ENCODE results near the gene FUOM. TPM values are rescaled to one million over a fixed set of nuclear protein-coding genes. Genes with fewer than 3 reads are reported as not detected.

FUOM gene
- total RNA-seq, 1 experiment from 2014 or later, result 41.8 TPM

GRCh38 chr10:133362846-133363245 is 5.0 kb upstream of the FUOM start:
- no peaks in the 10 kb centered on the region for H3K79me1 ChIP-seq (ENCODE audit: insufficient read depth, low read depth, low read length, poor library complexity, severe bottlenecking)
- H3K4me1 Mint-ChIP-seq, result peaks cover 0 to 2% of the 10 kb centered on the region in 2 experiments; a peak in 1 of 4 replicates
- no peak overlapping the region for H2BK5ac ChIP-seq (ENCODE audit: insufficient read length, low read length)
- no peak overlapping the region for H2BK120ac ChIP-seq (ENCODE audit: low read depth, low read length, poor library complexity, severe bottlenecking)
- H2AFZ ChIP-seq (ENCODE audit: low read length), result no peak overlapping the region
- no peaks in the 10 kb centered on the region for H3K79me2 ChIP-seq (ENCODE audit: insufficient read depth, low read length)
- H3K4me2 ChIP-seq (ENCODE audit: insufficient read depth, insufficient read length, low read length), result no peak overlapping the region
- no peaks in the 10 kb centered on the region; the same call in 1 of the 2 replicates for H3K27me3 ChIP-seq (ENCODE audit: insufficient read depth, low read length)
- H3K9ac ChIP-seq (ENCODE audit: extremely low read depth, insufficient read length, low read length), result no peak overlapping the region
- H2BK12ac ChIP-seq (ENCODE audit: insufficient read length, low read depth, low read length), result no peak overlapping the region
- H3K27me3 Mint-ChIP-seq (ENCODE audit: low read depth), result peaks cover 24% of the 10 kb centered on the region
- no peak overlapping the region for H2BK20ac ChIP-seq (ENCODE audit: low read depth, low read length, poor library complexity, severe bottlenecking)
- H3T11ph ChIP-seq (ENCODE audit: low read length), result no peak overlapping the region
- no peak overlapping the region for H3K56ac ChIP-seq (ENCODE audit: insufficient read length, low read depth, low read length)
- H3K4me1 ChIP-seq (ENCODE audit: insufficient read depth, low read length), result no peaks in the 10 kb centered on the region
- H3K4me3 Mint-ChIP-seq, result no peak overlapping the region
- no peaks in the 10 kb centered on the region for H4K20me1 ChIP-seq (ENCODE audit: control insufficient read depth, insufficient read depth, insufficient read length)
- peak overlapping the region in 1 of 3 experiments; percentile 27; a peak in 1 of 7 replicates for H3K27ac Mint-ChIP-seq
- no peak overlapping the region for H4K8ac ChIP-seq (replicated peaks; ENCODE audit: insufficient read length, low read depth, low read length)
- no peak overlapping the region for H3K27ac ChIP-seq (ENCODE audit: insufficient read length, low read depth, low read length)
- H4K5ac ChIP-seq (ENCODE audit: insufficient read length, low read depth, low read length), result no peak overlapping the region
- H2AK5ac ChIP-seq (ENCODE audit: insufficient read length, low read length), result no peak overlapping the region
- H3K36me3 Mint-ChIP-seq (ENCODE audit: insufficient read depth in 1 of 3, low read depth in 3 of 3), result peaks cover 27 to 51% (median 47%) of the 10 kb centered on the region in 3 experiments; a peak in 6 of 7 replicates
- DNase-seq, result no peak
- H3K18ac ChIP-seq (ENCODE audit: insufficient read length, low read depth, low read length), result no peak overlapping the region
- no peak overlapping the region for H3K23ac ChIP-seq (ENCODE audit: insufficient read length, low read depth, low read length)
- H3K14ac ChIP-seq (ENCODE audit: insufficient read depth, low read length), result no peak overlapping the region
- no peak overlapping the region for H3K4ac ChIP-seq (ENCODE audit: low read depth, low read length)
- H3K9me3 Mint-ChIP-seq, result no peaks in the 10 kb centered on the region
- no peaks in the 10 kb centered on the region for H3K9me3 ChIP-seq (ENCODE audit: control insufficient read depth, low read depth, low read length)
- no peak overlapping the region for H4K91ac ChIP-seq (ENCODE audit: insufficient read length, low read depth, low read length)
- no peak for TF ChIP-seq CTCF (conservative IDR thresholded peaks at IDR 0.05)
- H3K23me2 ChIP-seq (ENCODE audit: insufficient read length, low read depth, low read length, poor library complexity, severe bottlenecking), result no peaks in the 10 kb centered on the region
- no CpG with 5 or more reads among the region's 13 CpGs for WGBS (ENCODE audit: extremely low coverage, insufficient read length, low lambda C conversion rate)
- H2BK15ac ChIP-seq (ENCODE audit: low read depth, low read length), result no peak overlapping the region
